ENCODE data around the gene NECAB3. TPM values are rescaled to one million over a fixed set of nuclear protein-coding genes. Genes with fewer than 3 reads are reported as not detected.
"Not testable (repeated sequence)": the region's sequence is repeated elsewhere in the genome, so short reads cannot be mapped to it uniquely, and the experiment has no call there.

Gene NECAB3
- total RNA-seq, 1 experiment from 2014 or later = 17.4 TPM

- Histone ChIP-seq H3K36me3 (peaks cover 15% of the 10 kb centered on the region), H3K4me3 (no peak overlapping the region), H3K9me3 (no peaks in the 10 kb centered on the region), H3K27me3 (no peaks in the 10 kb centered on the region)
- DNase-seq = peak; percentile 89
Observed at GRCh38 chr20:33649201-33649681, 25.0 kb downstream of the NECAB3 start.

GRCh38 chr20:33648396-33649004 is 25.7 kb downstream of the NECAB3 start:
- DNase-seq = peak; percentile 42
- H3K4me3 ChIP-seq = no peak overlapping the region; the same call in 1 of the 2 replicates
- no peaks in the 10 kb centered on the region for H3K9me3 ChIP-seq

GRCh38 chr20:33647603-33648395 is 26.4 kb downstream of the NECAB3 start:
- Histone ChIP-seq H3K4me3 (peak overlapping the region; percentile 13), H3K36me3 (peaks cover 15% of the 10 kb centered on the region), H3K9me3 (no peaks in the 10 kb centered on the region), H3K27me3 (no peaks in the 10 kb centered on the region)
- peak; percentile 84 for DNase-seq

More at GRCh38 chr20:33648396-33649004, 25.7 kb downstream of the NECAB3 start:
- no peaks in the 10 kb centered on the region for H3K27me3 ChIP-seq
- H3K36me3 ChIP-seq = peaks cover 15% of the 10 kb centered on the region

GRCh38 chr20:33646959-33647602 is 27.1 kb downstream of the NECAB3 start:
- peaks cover 15% of the 10 kb centered on the region for H3K36me3 ChIP-seq
- not testable (repeated sequence) for DNase-seq, H3K9me3 ChIP-seq, H3K4me3 ChIP-seq, H3K27me3 ChIP-seq

- no peak for DNase-seq
- Histone ChIP-seq H3K4me3 (no peak overlapping the region), H3K9me3 (no peaks in the 10 kb centered on the region), H3K36me3 (peaks cover 15% of the 10 kb centered on the region), H3K27me3 (no peaks in the 10 kb centered on the region)
Observed at GRCh38 chr20:33646191-33646590, 28.0 kb downstream of the NECAB3 start.

- H3K27me3 ChIP-seq = no peaks in the 10 kb centered on the region
- H3K9me3 ChIP-seq = no peaks in the 10 kb centered on the region
- no peak overlapping the region for H3K4me3 ChIP-seq
- DNase-seq = no peak
- H3K36me3 ChIP-seq = peaks cover 15% of the 10 kb centered on the region
Observed at GRCh38 chr20:33645396-33645795, 28.8 kb downstream of the NECAB3 start.

- no peak for DNase-seq
- H3K36me3 ChIP-seq = peaks cover 15% of the 10 kb centered on the region
- no peak overlapping the region for H3K4me3 ChIP-seq
- H3K27me3 ChIP-seq = no peaks in the 10 kb centered on the region
- H3K9me3 ChIP-seq = no peaks in the 10 kb centered on the region
Observed at GRCh38 chr20:33645072-33645358, 29.2 kb downstream of the NECAB3 start.

- no peak for DNase-seq
- Histone ChIP-seq H3K4me3 (no peak overlapping the region), H3K9me3 (no peaks in the 10 kb centered on the region), H3K27me3 (no peaks in the 10 kb centered on the region), H3K36me3 (peaks cover 15% of the 10 kb centered on the region)
Observed at GRCh38 chr20:33644313-33645071, 29.7 kb downstream of the NECAB3 start.

GRCh38 chr20:33640287-33640686 is 33.9 kb downstream of the NECAB3 start:
- DNase-seq = no peak
- H3K4me3 ChIP-seq = no peak overlapping the region
- no peaks in the 10 kb centered on the region for H3K9me3 ChIP-seq
- no peaks in the 10 kb centered on the region for H3K27me3 ChIP-seq
- peaks cover 20% of the 10 kb centered on the region for H3K36me3 ChIP-seq

- H3K4me3 ChIP-seq = no peak overlapping the region
- no peaks in the 10 kb centered on the region for H3K27me3 ChIP-seq
- no peaks in the 10 kb centered on the region for H3K9me3 ChIP-seq
- DNase-seq = no peak
- H3K36me3 ChIP-seq = peaks cover 13% of the 10 kb centered on the region
Observed at GRCh38 chr20:33636776-33637175, 37.5 kb downstream of the NECAB3 start.

- no peak for DNase-seq
- Histone ChIP-seq H3K4me3 (no peak overlapping the region), H3K9me3 (no peaks in the 10 kb centered on the region), H3K27me3 (no peaks in the 10 kb centered on the region), H3K36me3 (peaks cover 13% of the 10 kb centered on the region)
Observed at GRCh38 chr20:33635341-33635740, 38.9 kb downstream of the NECAB3 start.

GRCh38 chr20:33631910-33632309 is 42.3 kb downstream of the NECAB3 start:
- not testable (repeated sequence) for H3K9me3 ChIP-seq, H3K4me3 ChIP-seq, H3K27me3 ChIP-seq, DNase-seq
- peaks cover 16% of the 10 kb centered on the region for H3K36me3 ChIP-seq

- Histone ChIP-seq H3K4me3 (no peak overlapping the region), H3K36me3 (peaks cover 13% of the 10 kb centered on the region), H3K9me3 (no peaks in the 10 kb centered on the region), H3K27me3 (no peaks in the 10 kb centered on the region)
- no peak for DNase-seq
Observed at GRCh38 chr20:33630507-33630906, 43.7 kb downstream of the NECAB3 start.

GRCh38 chr20:33629979-33630378 is 44.2 kb downstream of the NECAB3 start:
- no peak for DNase-seq
- Histone ChIP-seq H3K36me3 (peaks cover 14% of the 10 kb centered on the region), H3K9me3 (no peaks in the 10 kb centered on the region), H3K27me3 (no peaks in the 10 kb centered on the region), H3K4me3 (no peak overlapping the region)

- H3K4me3 ChIP-seq = no peak overlapping the region
- H3K27me3 ChIP-seq = no peaks in the 10 kb centered on the region
- no peaks in the 10 kb centered on the region for H3K9me3 ChIP-seq
- peaks cover 17% of the 10 kb centered on the region for H3K36me3 ChIP-seq
- no peak for DNase-seq
Observed at GRCh38 chr20:33629533-33629932, 44.7 kb downstream of the NECAB3 start.

- Histone ChIP-seq H3K4me3 (no peak overlapping the region), H3K27me3 (no peaks in the 10 kb centered on the region), H3K9me3 (no peaks in the 10 kb centered on the region), H3K36me3 (peaks cover 20% of the 10 kb centered on the region)
- DNase-seq = no peak
Observed at GRCh38 chr20:33627577-33628216, 46.5 kb downstream of the NECAB3 start.

Data from MG63 (cell line).